SK-N-SH (cell line): ENCODE results near the gene CAPN5. TPM values are rescaled to one million over a fixed set of nuclear protein-coding genes. Genes with fewer than 3 reads are reported as not detected.

Source experiments
- CTCF ChIA-PET: fragments of 300-600, 350-600 bp; formaldehyde crosslinking; extraction: SDS; loops from one replicate; lab custom pipeline; 2021; lab: Yijun Ruan, JAX
- POLR2A ChIA-PET: fragments of 350-600 bp; sonication (Branson Sonifier 250); formaldehyde crosslinking; extraction: SDS; loops from one replicate; lab custom pipeline; 2020; ENCODE audit warnings: antibody characterized with exemption, inconsistent platforms; lab: Yijun Ruan, JAX
- DNase-seq: peaks from one replicate; pipeline ENCODE4 v3.0.0; 2012
- H2AFZ ChIP-seq: fragments of 200-600 bp; sonication (generic); 2 replicates; pipeline ENCODE4 v1.8.1; 2016; ENCODE audit warnings: antibody characterized with exemption, mild to moderate bottlenecking, low read depth
- H3F3A ChIP-seq: fragments of 200-600 bp; sonication (generic); replicated peaks from 2 replicates; pipeline ENCODE3; 2016; ENCODE audit warnings: antibody characterized with exemption, mild to moderate bottlenecking; ENCODE audit not compliant: insufficient read depth
- H3K27ac ChIP-seq, 2 experiments: fragments of 200-500 bp in 1 of 2; fragments of 200-600 bp in 1 of 2; sonication (Bioruptor generic) in 1 of 2; sonication (generic), shearing (Covaris generic) in 1 of 2; 2 replicates each; pipeline versions ENCODE4 v1.5.1 to v1.6.1; 2014 to 2016; ENCODE audit warnings: low read depth in 2 of 2, inconsistent platforms in 1 of 2, low read length in 1 of 2, mild to moderate bottlenecking in 1 of 2, mixed read lengths in 1 of 2
- H3K27me3 ChIP-seq: fragments of 200-600 bp; sonication (generic), shearing (Covaris generic); 2 replicates; pipeline ENCODE4 v1.6.1; 2016; ENCODE audit warnings: mixed run types; ENCODE audit not compliant: insufficient read depth
- H3K36me3 ChIP-seq, 2 experiments: fragments of 200-500 bp in 1 of 2; fragments of 200-600 bp in 1 of 2; sonication (Bioruptor generic) in 1 of 2; sonication (generic) in 1 of 2; replicated peaks in 1 of 2; 2 replicates each; pipeline versions ENCODE3 to v1.5.1; 2014 to 2016; ENCODE audit warnings: low read length in 1 of 2, mild to moderate bottlenecking in 1 of 2; ENCODE audit not compliant: insufficient read depth in 2 of 2, control insufficient read depth in 1 of 2
- H3K4me1 ChIP-seq, 2 experiments: fragments of 200-500 bp in 1 of 2; fragments of 200-600 bp in 1 of 2; sonication (Bioruptor generic) in 1 of 2; sonication (generic), shearing (Covaris generic) in 1 of 2; 2 replicates each; pipeline versions ENCODE4 v1.5.1 to v1.6.1; 2014 to 2016; ENCODE audit warnings: low read depth in 1 of 2, low read length in 1 of 2, mixed run types in 1 of 2; ENCODE audit not compliant: insufficient read depth in 2 of 2, control insufficient read depth in 1 of 2
- H3K4me2 ChIP-seq: fragments of 200-600 bp; sonication (generic), shearing (Covaris generic); 2 replicates; pipeline ENCODE4 v1.6.1; 2017; ENCODE audit warnings: mixed run types
- H3K4me3 ChIP-seq, 2 experiments: fragments of 200-500 bp in 1 of 2; fragments of 200-600 bp in 1 of 2; sonication (Bioruptor generic) in 1 of 2; sonication (generic), shearing (Covaris generic) in 1 of 2; 2 replicates each; pipeline versions ENCODE4 v1.5.1 to v1.8.1; 2014 to 2016; ENCODE audit warnings: low read depth in 2 of 2, inconsistent platforms in 1 of 2, low read length in 1 of 2, mild to moderate bottlenecking in 1 of 2, mixed read lengths in 1 of 2, moderate library complexity in 1 of 2
- H3K79me2 ChIP-seq: fragments of 200-600 bp; sonication (generic); 2 replicates; pipeline ENCODE4 v1.8.1; 2017; ENCODE audit warnings: mild to moderate bottlenecking; ENCODE audit not compliant: insufficient read depth
- H3K9ac ChIP-seq: fragments of 200-600 bp; sonication (generic); 2 replicates; pipeline ENCODE4 v1.6.1; 2017; ENCODE audit warnings: mixed run types
- H3K9me2 ChIP-seq: fragments of 200-600 bp; sonication (generic); 2 replicates; pipeline ENCODE4 v1.6.1; 2017; ENCODE audit warnings: mixed run types
- H3K9me3 ChIP-seq: fragments of 200-600 bp; sonication (generic); 2 replicates; pipeline ENCODE4 v1.6.1; 2017; ENCODE audit warnings: mixed run types, mild to moderate bottlenecking, moderate library complexity
- H4K20me1 ChIP-seq: fragments of 200-600 bp; sonication (generic); 2 replicates; pipeline ENCODE4 v1.6.1; 2017; ENCODE audit warnings: mild to moderate bottlenecking, mixed run types; ENCODE audit not compliant: insufficient read depth
- CHD2 ChIP-seq: fragments of 150-350 bp; IDR thresholded peaks from 2 replicates; pipeline ENCODE4 v1.6.1; 2018; ENCODE audit warnings: low read length; ENCODE audit not compliant: partially characterized antibody
- ELF1 ChIP-seq: IDR thresholded peaks from 2 replicates; pipeline ENCODE4 v1.4.0; 2012
- EP300 ChIP-seq, 2 experiments: IDR thresholded peaks; 2 replicates each; pipeline versions ENCODE4 v1.4.0 to v1.6.1; 2012; ENCODE audit warnings: borderline replicate concordance in 1 of 2, low read depth in 1 of 2, low read length in 1 of 2
- GATA2 ChIP-seq: sonication (generic); formaldehyde crosslinking; IDR thresholded peaks from 2 replicates; pipeline ENCODE4 v1.5.0; 2020; ENCODE audit warnings: mild to moderate bottlenecking, missing genetic modification reagents
- MEF2A ChIP-seq: IDR thresholded peaks from 2 replicates; pipeline ENCODE4 v1.4.0; 2012; ENCODE audit warnings: low read depth, borderline replicate concordance
- MXI1 ChIP-seq: IDR thresholded peaks from 2 replicates; pipeline ENCODE4 v1.6.1; 2012; ENCODE audit warnings: mild to moderate bottlenecking, low read depth, low read length, improper control_type of control experiment
- NFIC ChIP-seq: IDR thresholded peaks from 2 replicates; pipeline ENCODE4 v1.4.0; 2012; ENCODE audit warnings: borderline replicate concordance
- NRF1 ChIP-seq: IDR thresholded peaks from 2 replicates; pipeline ENCODE4 v1.6.1; 2012; ENCODE audit warnings: low read depth, mild to moderate bottlenecking, low read length
- POLR2AphosphoS5 ChIP-seq: IDR thresholded peaks from 2 replicates; pipeline ENCODE4 v1.6.1; 2012; ENCODE audit warnings: low read depth, low read length
- RCOR1 ChIP-seq: fragments of 150-350 bp; IDR thresholded peaks from 2 replicates; pipeline ENCODE4 v1.6.1; 2017; ENCODE audit warnings: antibody characterized with exemption, low read length
- RXRA ChIP-seq: IDR thresholded peaks from 2 replicates; pipeline ENCODE4 v1.4.0; 2012; ENCODE audit warnings: low read depth, mild to moderate bottlenecking, borderline replicate concordance
- SIN3A ChIP-seq: IDR thresholded peaks from 2 replicates; pipeline ENCODE4 v1.6.1; 2012; ENCODE audit warnings: low read depth, mild to moderate bottlenecking, low read length, moderate library complexity, borderline replicate concordance
- TAF1 ChIP-seq: IDR thresholded peaks from 2 replicates; pipeline ENCODE4 v1.6.1; 2012; ENCODE audit warnings: low read depth, mild to moderate bottlenecking, low read length, moderate library complexity, borderline replicate concordance
- TCF12 ChIP-seq: IDR thresholded peaks from 2 replicates; pipeline ENCODE4 v1.4.0; 2012
- TEAD4 ChIP-seq: IDR thresholded peaks from 2 replicates; pipeline ENCODE4 v1.4.0; 2012; ENCODE audit warnings: mild to moderate bottlenecking, borderline replicate concordance; ENCODE audit not compliant: insufficient read depth
- YY1 ChIP-seq: IDR thresholded peaks from 2 replicates; pipeline ENCODE4 v1.4.0; 2012; ENCODE audit warnings: low read depth, mild to moderate bottlenecking
- WGBS: methylation state at CpG from one replicate; pipeline ENCODE4 v1.1.6; 2017; ENCODE audit warnings: low lambda C conversion rate; 5-methylcytosine and 5-hydroxymethylcytosine counted together
- polyA plus RNA-seq, 3 experiments: library from polyadenylated mRNA; depleted of rRNA; stranded (reverse); fragments of >200 nt; gene quantifications; 2 replicates each; pipeline ENCODE4 v1.2.3, GENCODE V29; 2012
- TF ChIP-seq, protein P1 (sequence below): fragments of 200-600 bp; sonication (generic); IDR thresholded peaks from 2 replicates; pipeline ENCODE4 v1.6.1; 2017; ENCODE audit warnings: antibody characterized with exemption, mild to moderate bottlenecking, moderate library complexity
- TF ChIP-seq, protein P2 (sequence below): IDR thresholded peaks from 2 replicates; pipeline ENCODE4; 2012
- TF ChIP-seq, protein P3 (sequence below): fragments of 150-350 bp; IDR thresholded peaks from 2 replicates; pipeline ENCODE4 v1.6.1; 2017; ENCODE audit warnings: antibody characterized with exemption, low read length, low read depth, borderline replicate concordance
- TF ChIP-seq, protein P4 (sequence below): IDR thresholded peaks from 2 replicates; pipeline ENCODE4 v1.4.0; 2012; ENCODE audit warnings: low read depth, borderline replicate concordance

Gene CAPN5
- polyA plus RNA-seq, 1 of the 3 experiments (the other 2 are of a cell fraction), result 33.1 TPM

DNA sequence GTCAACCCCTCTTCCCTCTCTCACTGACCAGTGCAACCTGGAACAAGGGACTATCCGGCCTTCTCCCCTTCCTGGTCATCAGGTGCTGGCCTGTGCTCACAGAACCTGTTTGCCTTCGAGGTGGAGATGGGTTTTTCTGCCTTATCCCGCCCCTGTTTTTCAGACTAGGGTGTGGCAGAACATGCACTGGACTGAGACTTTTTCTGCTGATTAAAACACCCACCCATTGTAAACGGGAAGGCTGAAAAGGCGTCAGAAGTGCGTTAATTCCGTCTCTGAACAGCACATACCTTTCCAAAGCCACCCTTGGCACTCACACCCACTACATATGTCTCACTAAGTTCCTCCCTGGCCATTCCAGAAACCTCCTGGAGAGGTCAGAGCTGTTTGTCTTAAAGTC is 36.9 kb upstream of the CAPN5 start (continued):
- TF ChIP-seq, protein P1, sequence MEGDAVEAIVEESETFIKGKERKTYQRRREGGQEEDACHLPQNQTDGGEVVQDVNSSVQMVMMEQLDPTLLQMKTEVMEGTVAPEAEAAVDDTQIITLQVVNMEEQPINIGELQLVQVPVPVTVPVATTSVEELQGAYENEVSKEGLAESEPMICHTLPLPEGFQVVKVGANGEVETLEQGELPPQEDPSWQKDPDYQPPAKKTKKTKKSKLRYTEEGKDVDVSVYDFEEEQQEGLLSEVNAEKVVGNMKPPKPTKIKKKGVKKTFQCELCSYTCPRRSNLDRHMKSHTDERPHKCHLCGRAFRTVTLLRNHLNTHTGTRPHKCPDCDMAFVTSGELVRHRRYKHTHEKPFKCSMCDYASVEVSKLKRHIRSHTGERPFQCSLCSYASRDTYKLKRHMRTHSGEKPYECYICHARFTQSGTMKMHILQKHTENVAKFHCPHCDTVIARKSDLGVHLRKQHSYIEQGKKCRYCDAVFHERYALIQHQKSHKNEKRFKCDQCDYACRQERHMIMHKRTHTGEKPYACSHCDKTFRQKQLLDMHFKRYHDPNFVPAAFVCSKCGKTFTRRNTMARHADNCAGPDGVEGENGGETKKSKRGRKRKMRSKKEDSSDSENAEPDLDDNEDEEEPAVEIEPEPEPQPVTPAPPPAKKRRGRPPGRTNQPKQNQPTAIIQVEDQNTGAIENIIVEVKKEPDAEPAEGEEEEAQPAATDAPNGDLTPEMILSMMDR, result no peak
- no peak for TF ChIP-seq YY1
- TF ChIP-seq, all 33 proteins: peak for 0

DNA sequence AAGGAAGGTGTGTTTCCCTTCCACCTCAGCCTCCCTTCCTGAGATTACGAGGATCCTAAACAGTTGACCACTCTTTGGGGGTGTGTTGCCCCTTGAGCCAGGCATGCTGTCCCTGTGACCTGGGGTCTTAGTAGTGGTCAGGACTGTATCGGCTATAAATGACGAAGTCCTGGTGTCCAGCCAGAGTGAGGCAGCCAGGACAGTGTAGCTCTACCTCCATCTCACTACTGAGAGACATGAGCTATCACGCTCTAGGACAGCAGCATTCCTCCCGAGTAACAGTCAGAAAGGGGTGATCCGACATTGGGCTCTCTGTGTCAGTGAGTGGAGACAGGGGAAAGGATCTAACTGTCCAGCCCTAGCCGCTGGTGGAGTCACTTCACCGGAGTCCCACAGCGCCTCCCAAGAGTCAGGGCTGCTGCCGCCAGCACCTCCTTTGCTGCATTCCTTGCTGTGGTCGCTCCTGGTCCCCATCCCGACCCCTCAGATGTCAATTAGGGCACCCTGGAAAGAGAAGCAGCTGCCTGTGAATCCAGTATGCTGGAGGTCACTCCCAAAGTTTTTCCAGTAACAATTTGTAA is 35.8 kb upstream of the CAPN5 start:
- H3K27ac ChIP-seq, result no peak overlapping the region
- H3F3A ChIP-seq, result peaks cover 3% of the 10 kb centered on the region
- TF ChIP-seq MXI1, result no peak
- TF ChIP-seq NRF1, result no peak
- no peak for TF ChIP-seq NFIC
- TF ChIP-seq RCOR1, result no peak
- TF ChIP-seq, protein P2, sequence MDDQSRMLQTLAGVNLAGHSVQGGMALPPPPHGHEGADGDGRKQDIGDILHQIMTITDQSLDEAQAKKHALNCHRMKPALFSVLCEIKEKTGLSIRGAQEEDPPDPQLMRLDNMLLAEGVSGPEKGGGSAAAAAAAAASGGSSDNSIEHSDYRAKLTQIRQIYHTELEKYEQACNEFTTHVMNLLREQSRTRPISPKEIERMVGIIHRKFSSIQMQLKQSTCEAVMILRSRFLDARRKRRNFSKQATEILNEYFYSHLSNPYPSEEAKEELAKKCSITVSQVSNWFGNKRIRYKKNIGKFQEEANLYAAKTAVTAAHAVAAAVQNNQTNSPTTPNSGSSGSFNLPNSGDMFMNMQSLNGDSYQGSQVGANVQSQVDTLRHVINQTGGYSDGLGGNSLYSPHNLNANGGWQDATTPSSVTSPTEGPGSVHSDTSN, result no peak
- TF ChIP-seq MEF2A, result no peak
- TF ChIP-seq, protein P3, sequence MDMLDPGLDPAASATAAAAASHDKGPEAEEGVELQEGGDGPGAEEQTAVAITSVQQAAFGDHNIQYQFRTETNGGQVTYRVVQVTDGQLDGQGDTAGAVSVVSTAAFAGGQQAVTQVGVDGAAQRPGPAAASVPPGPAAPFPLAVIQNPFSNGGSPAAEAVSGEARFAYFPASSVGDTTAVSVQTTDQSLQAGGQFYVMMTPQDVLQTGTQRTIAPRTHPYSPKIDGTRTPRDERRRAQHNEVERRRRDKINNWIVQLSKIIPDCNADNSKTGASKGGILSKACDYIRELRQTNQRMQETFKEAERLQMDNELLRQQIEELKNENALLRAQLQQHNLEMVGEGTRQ, result no peak
- TF ChIP-seq SIN3A, result no peak
- TF ChIP-seq, protein P4, sequence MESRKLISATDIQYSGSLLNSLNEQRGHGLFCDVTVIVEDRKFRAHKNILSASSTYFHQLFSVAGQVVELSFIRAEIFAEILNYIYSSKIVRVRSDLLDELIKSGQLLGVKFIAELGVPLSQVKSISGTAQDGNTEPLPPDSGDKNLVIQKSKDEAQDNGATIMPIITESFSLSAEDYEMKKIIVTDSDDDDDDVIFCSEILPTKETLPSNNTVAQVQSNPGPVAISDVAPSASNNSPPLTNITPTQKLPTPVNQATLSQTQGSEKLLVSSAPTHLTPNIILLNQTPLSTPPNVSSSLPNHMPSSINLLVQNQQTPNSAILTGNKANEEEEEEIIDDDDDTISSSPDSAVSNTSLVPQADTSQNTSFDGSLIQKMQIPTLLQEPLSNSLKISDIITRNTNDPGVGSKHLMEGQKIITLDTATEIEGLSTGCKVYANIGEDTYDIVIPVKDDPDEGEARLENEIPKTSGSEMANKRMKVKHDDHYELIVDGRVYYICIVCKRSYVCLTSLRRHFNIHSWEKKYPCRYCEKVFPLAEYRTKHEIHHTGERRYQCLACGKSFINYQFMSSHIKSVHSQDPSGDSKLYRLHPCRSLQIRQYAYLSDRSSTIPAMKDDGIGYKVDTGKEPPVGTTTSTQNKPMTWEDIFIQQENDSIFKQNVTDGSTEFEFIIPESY, result no peak
- TF ChIP-seq TCF12, result no peak
- no peak for TF ChIP-seq TEAD4
- no peak for TF ChIP-seq GATA2 (CRISPR knock-in tag)
- no peak for TF ChIP-seq RXRA
- TF ChIP-seq CHD2, result no peak
- no peak for TF ChIP-seq TAF1
- TF ChIP-seq ELF1, result no peak
- TF ChIP-seq YY1, result no peak
- no peak for TF ChIP-seq EP300 (IDR thresholded peaks at IDR 0.05; ENCODE audit: borderline replicate concordance in 1 of 2, low read depth in 1 of 2, low read length in 1 of 2)
- no peak for TF ChIP-seq POLR2AphosphoS5
- no peak overlapping the region for H3K4me2 ChIP-seq
- H2AFZ ChIP-seq, result no peak overlapping the region
- H3K79me2 ChIP-seq, result no peaks in the 10 kb centered on the region
- no peak for DNase-seq
- no peaks in the 10 kb centered on the region for H3K9me2 ChIP-seq
- 72% methylated on average over 11 of the region's 12 CpGs for WGBS
- H3K4me1 ChIP-seq, result no peaks in the 10 kb centered on the region
- no peak overlapping the region for H3K9ac ChIP-seq
- no peaks in the 10 kb centered on the region for H3K9me3 ChIP-seq
- H4K20me1 ChIP-seq, result no peaks in the 10 kb centered on the region
- CTCF ChIA-PET, result interaction anchor here (1.1 to 9.6 kb wide), 3 partner anchors 9 to 111 kb away, joined by 3 to 53 read pairs (median 9); no protein-coding TSS in a partner anchor
- H3K36me3 ChIP-seq, result no peaks in the 10 kb centered on the region
- POLR2A ChIA-PET, result no interaction called here
- no peak overlapping the region for H3K4me3 ChIP-seq
- H3K27me3 ChIP-seq, result no peaks in the 10 kb centered on the region
